Fibroblast of lung (primary cell): Measurements from ENCODE around the gene HBG1. TPM values are rescaled to one million over a fixed set of nuclear protein-coding genes. Genes with fewer than 3 reads are reported as not detected.

Experiments
- DNase-seq, 2 donors: peaks; one replicate each; pipeline versions ENCODE4 v3.0.0 to v3.0.0-alpha.2; 2010; ENCODE audit warnings: low read depth in 2 of 2
- H2AFZ ChIP-seq: 2 replicates; pipeline ENCODE4 v1.5.1; 2012; ENCODE audit warnings: low read length, control low read depth, inconsistent platforms
- H3K27ac ChIP-seq: 2 replicates; pipeline ENCODE4 v1.5.1; 2011; ENCODE audit warnings: low read length, control low read depth; ENCODE audit not compliant: insufficient read depth
- H3K27me3 ChIP-seq: 2 replicates; pipeline ENCODE4 v1.5.1; 2011; ENCODE audit warnings: mild to moderate bottlenecking, low read length; ENCODE audit not compliant: control insufficient read depth, insufficient read depth
- H3K36me3 ChIP-seq: 2 replicates; pipeline ENCODE4 v1.5.1; 2011; ENCODE audit warnings: low read length; ENCODE audit not compliant: control insufficient read depth, insufficient read depth
- H3K4me1 ChIP-seq: 2 replicates; pipeline ENCODE4 v1.5.1; 2011; ENCODE audit warnings: low read length; ENCODE audit not compliant: control insufficient read depth, insufficient read depth; ENCODE audit errors: extremely low read depth
- H3K4me2 ChIP-seq: 2 replicates; pipeline ENCODE4 v1.5.1; 2011; ENCODE audit warnings: low read length, control low read depth; ENCODE audit not compliant: insufficient read depth; ENCODE audit errors: extremely low read depth
- H3K4me3 ChIP-seq, 4 experiments: fragments of 200-600 bp in 1 of 4; sonication (generic) in 1 of 4; replicated peaks in 1 of 4; 2 replicates each; pipeline ENCODE4 v1.5.1; 2011 to 2016; ENCODE audit warnings: low read length in 4 of 4, low read depth in 3 of 4, mild to moderate bottlenecking in 3 of 4, control low read depth in 2 of 4, inconsistent platforms in 1 of 4, mixed read lengths in 1 of 4; ENCODE audit not compliant: insufficient read depth in 1 of 4; ENCODE audit errors: control extremely low read depth in 1 of 4
- H3K79me2 ChIP-seq: 2 replicates; pipeline ENCODE4 v1.5.1; 2012; ENCODE audit warnings: mild to moderate bottlenecking, low read length, inconsistent platforms; ENCODE audit not compliant: control insufficient read depth, insufficient read depth
- H3K9ac ChIP-seq: 2 replicates; pipeline ENCODE4 v1.5.1; 2011; ENCODE audit warnings: mild to moderate bottlenecking, low read length, control low read depth; ENCODE audit not compliant: insufficient read depth
- H3K9me3 ChIP-seq: 2 replicates; pipeline ENCODE4 v1.5.1; 2012; ENCODE audit warnings: low read depth, low read length; ENCODE audit not compliant: control insufficient read depth, insufficient read depth
- H4K20me1 ChIP-seq: 2 replicates; pipeline ENCODE4 v1.5.1; 2011; ENCODE audit warnings: low read length; ENCODE audit not compliant: control insufficient read depth, insufficient read depth; ENCODE audit errors: extremely low read depth
- EZH2 ChIP-seq: IDR thresholded peaks from 2 replicates; pipeline ENCODE4 v1.5.1; 2012; ENCODE audit warnings: low read length, control low read depth, mild to moderate bottlenecking; ENCODE audit errors: missing control alignments
- polyA plus RNA-seq, 2 donors: library from polyadenylated mRNA; depleted of rRNA in 1 of 2; stranded (reverse) in 1 of 2; unstranded in 1 of 2; fragments of >200 nt; gene quantifications; 2 replicates each; pipeline ENCODE4 v1.2.1, GENCODE V29; 2011 to 2012; ENCODE audit warnings: missing spikeins in 1 of 2
- total RNA-seq: library from RNA; depleted of rRNA; stranded (reverse); fragments of >200 nt; gene quantifications from 2 replicates; pipeline ENCODE4 v1.2.1, GENCODE V29; 2014
- TF ChIP-seq, protein P1 (sequence below), 2 donors: IDR thresholded peaks in 1 of 2; conservative IDR thresholded peaks in 1 of 2; 1 replicate in 1 of 2; 2 replicates in 1 of 2; pipeline ENCODE4 v1.5.1; 2011 to 2012; ENCODE audit warnings: low read length in 2 of 2, control low read depth in 1 of 2, inconsistent platforms in 1 of 2, low read depth in 1 of 2, mild to moderate bottlenecking in 1 of 2

Gene HBG1
- total and polyA plus RNA-seq, 2 donors (not counting 1 experiment from before 2014, with no cell fraction given) = 0.41 TPM; not detected in 1

DNA sequence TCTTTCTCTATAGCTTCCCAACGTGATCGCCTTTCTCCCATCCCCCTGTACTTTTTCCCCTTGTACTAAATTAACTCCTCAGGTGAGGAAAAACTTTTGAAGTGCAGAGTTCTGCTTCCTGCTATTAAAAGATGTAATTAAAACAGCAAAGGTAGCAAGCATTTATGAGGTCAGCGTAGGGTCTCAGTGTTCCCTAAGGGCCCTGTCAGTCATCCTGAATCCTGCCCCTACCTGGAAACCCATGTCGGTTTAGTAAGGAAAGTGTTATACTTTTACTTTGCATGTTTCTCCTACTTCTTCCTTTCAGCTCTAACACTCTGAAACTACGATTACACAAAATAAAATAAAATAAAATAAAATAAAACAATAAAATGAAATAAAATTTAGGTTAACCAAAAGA, 21.5 kb downstream of the HBG1 start:
- no peaks in the 10 kb centered on the region for H3K79me2 ChIP-seq

DNA sequence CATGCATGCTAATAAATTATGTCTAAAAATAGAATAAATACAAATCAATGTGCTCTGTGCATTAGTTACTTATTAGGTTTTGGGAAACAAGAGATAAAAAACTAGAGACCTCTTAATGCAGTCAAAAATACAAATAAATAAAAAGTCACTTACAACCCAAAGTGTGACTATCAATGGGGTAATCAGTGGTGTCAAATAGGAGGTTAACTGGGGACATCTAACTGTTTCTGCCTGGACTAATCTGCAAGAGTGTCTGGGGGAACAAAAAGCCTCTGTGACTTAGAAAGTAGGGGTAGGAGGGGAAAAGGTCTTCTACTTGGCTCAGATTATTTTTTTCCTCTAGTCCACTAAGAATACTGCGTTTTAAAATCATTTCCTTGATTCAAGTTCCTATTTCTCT, 22.0 kb downstream of the HBG1 start:
- Histone ChIP-seq H3K4me3 (no peak overlapping the region), H3K27me3 (no peaks in the 10 kb centered on the region), H4K20me1 (no peaks in the 10 kb centered on the region), H3K9me3 (no peaks in the 10 kb centered on the region), H3K27ac (no peak overlapping the region), H3K79me2 (no peaks in the 10 kb centered on the region), H3K9ac (no peak overlapping the region), H3K4me1 (no peaks in the 10 kb centered on the region), H3K36me3 (no peaks in the 10 kb centered on the region), H3K4me2 (no peak overlapping the region), H2AFZ (no peak overlapping the region)
- no peak for TF ChIP-seq EZH2
- DNase-seq = no peak

More for the DNA sequence above, 21.5 kb downstream of the HBG1 start:
- Histone ChIP-seq H3K27ac (no peak overlapping the region), H3K4me1 (no peaks in the 10 kb centered on the region), H3K27me3 (no peaks in the 10 kb centered on the region), H4K20me1 (no peaks in the 10 kb centered on the region), H3K4me3 (no peak overlapping the region), H3K4me2 (no peak overlapping the region), H3K9me3 (no peaks in the 10 kb centered on the region), H3K36me3 (no peaks in the 10 kb centered on the region), H2AFZ (no peak overlapping the region), H3K9ac (no peak overlapping the region)
- no peak for TF ChIP-seq EZH2
- TF ChIP-seq, protein P1, sequence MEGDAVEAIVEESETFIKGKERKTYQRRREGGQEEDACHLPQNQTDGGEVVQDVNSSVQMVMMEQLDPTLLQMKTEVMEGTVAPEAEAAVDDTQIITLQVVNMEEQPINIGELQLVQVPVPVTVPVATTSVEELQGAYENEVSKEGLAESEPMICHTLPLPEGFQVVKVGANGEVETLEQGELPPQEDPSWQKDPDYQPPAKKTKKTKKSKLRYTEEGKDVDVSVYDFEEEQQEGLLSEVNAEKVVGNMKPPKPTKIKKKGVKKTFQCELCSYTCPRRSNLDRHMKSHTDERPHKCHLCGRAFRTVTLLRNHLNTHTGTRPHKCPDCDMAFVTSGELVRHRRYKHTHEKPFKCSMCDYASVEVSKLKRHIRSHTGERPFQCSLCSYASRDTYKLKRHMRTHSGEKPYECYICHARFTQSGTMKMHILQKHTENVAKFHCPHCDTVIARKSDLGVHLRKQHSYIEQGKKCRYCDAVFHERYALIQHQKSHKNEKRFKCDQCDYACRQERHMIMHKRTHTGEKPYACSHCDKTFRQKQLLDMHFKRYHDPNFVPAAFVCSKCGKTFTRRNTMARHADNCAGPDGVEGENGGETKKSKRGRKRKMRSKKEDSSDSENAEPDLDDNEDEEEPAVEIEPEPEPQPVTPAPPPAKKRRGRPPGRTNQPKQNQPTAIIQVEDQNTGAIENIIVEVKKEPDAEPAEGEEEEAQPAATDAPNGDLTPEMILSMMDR (conservative IDR thresholded peaks at IDR 0.05 in 1 of 2, IDR thresholded peaks at IDR 0.05 in 1 of 2; ENCODE audit: low read depth in 1 of 2, low read length in 2 of 2) = no peak
- no peak for DNase-seq

DNA sequence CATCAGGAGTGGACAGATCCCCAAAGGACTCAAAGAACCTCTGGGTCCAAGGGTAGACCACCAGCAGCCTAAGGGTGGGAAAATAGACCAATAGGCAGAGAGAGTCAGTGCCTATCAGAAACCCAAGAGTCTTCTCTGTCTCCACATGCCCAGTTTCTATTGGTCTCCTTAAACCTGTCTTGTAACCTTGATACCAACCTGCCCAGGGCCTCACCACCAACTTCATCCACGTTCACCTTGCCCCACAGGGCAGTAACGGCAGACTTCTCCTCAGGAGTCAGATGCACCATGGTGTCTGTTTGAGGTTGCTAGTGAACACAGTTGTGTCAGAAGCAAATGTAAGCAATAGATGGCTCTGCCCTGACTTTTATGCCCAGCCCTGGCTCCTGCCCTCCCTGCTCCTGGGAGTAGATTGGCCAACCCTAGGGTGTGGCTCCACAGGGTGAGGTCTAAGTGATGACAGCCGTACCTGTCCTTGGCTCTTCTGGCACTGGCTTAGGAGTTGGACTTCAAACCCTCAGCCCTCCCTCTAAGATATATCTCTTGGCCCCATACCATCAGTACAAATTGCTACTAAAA, 22.8 kb downstream of the HBG1 start, which contains the start of gene HBB:
TSS of gene HBB (minus strand) at position 340 of the 579 bp plus-strand sequence. CDS start at position 290, 50 bp downstream.
- Histone ChIP-seq H2AFZ (no peak within 1 kb of the TSS), H3K9me3 (no peaks in the 10 kb centered on the region), H4K20me1 (no peaks in the 10 kb centered on the region), H3K4me2 (no peak within 1 kb of the TSS), H3K4me1 (no peaks in the 10 kb centered on the region), H3K79me2 (no peaks in the 10 kb centered on the region), H3K27ac (no peak within 1 kb of the TSS), H3K27me3 (no peaks in the 10 kb centered on the region), H3K36me3 (no peaks in the 10 kb centered on the region), H3K9ac (no peak within 1 kb of the TSS), H3K4me3 (no peak within 1 kb of the TSS)
- TF ChIP-seq EZH2 = no peak
- TF ChIP-seq, protein P1 (conservative IDR thresholded peaks at IDR 0.05 in 1 of 2, IDR thresholded peaks at IDR 0.05 in 1 of 2; ENCODE audit: low read depth in 1 of 2, low read length in 2 of 2) = no peak
- DNase-seq = no peak
